Prostate gland (tissue), 2 donors: Measurements from ENCODE around the gene OR1S1. TPM values are rescaled to one million over a fixed set of nuclear protein-coding genes. Genes with fewer than 3 reads are reported as not detected.

Experiments
- DNase-seq: peaks from one replicate; pipeline ENCODE4 v3.0.0-alpha.2; 2019; ENCODE audit warnings: low spot score
- H3K27ac ChIP-seq, 2 donors: fragments of 200-600 bp; sonication (generic); 2 replicates each; pipeline ENCODE4 v1.5.1; 2017 to 2019
- H3K27me3 ChIP-seq: fragments of 200-600 bp; sonication (generic); replicated peaks from 2 replicates; pipeline ENCODE4 v1.5.1; 2019; ENCODE audit not compliant: insufficient read depth
- H3K36me3 ChIP-seq, 2 donors: fragments of 200-600 bp; sonication (generic); 1 replicate in 1 of 2; 2 replicates in 1 of 2; pipeline versions ENCODE4 v1.5.1 to v1.8.1; 2017 to 2019
- H3K4me1 ChIP-seq: fragments of 200-600 bp; sonication (generic); replicated peaks from 2 replicates; pipeline ENCODE4 v1.5.1; 2019
- H3K4me3 ChIP-seq, 2 donors: fragments of 200-600 bp; sonication (generic); 2 replicates each; pipeline ENCODE4 v1.5.1; 2017 to 2019
- H3K9me3 ChIP-seq: fragments of 200-600 bp; sonication (generic); 2 replicates; pipeline ENCODE4 v1.5.1; 2017
- POLR2A ChIP-seq: fragments of 450-650 bp; IDR thresholded peaks from one replicate; pipeline ENCODE4 v1.6.1; 2016; ENCODE audit warnings: antibody characterized with exemption, mild to moderate bottlenecking
- POLR2AphosphoS5 ChIP-seq: sonication (generic); formaldehyde crosslinking; IDR thresholded peaks from one replicate; pipeline ENCODE4 v1.6.1; 2017; ENCODE audit warnings: antibody characterized with exemption
- WGBS: methylation state at CpG from one replicate; pipeline ENCODE4 v1.1.5; 2018; 5-methylcytosine and 5-hydroxymethylcytosine counted together
- intact Hi-C: fragments of 100-400 bp; cut with DNase I; formaldehyde crosslinking; loops from one replicate; pipeline ENCODE4 v1.14.2; 2022
- total RNA-seq, 2 donors: library from RNA; depleted of rRNA; stranded (reverse); fragments of >200 nt; gene quantifications; one replicate each; pipeline ENCODE4 v1.1.0, GENCODE V29; 2016
- TF ChIP-seq, protein P1 (sequence below), 4 experiments: fragments of 200-600 bp in 2 of 4; fragments of 450-650 bp in 2 of 4; sonication (generic) in 2 of 4; IDR thresholded peaks; 1 replicate in 3 of 4; 2 replicates in 1 of 4; pipeline ENCODE4 v1.5.1; 2016 to 2019; ENCODE audit warnings: antibody characterized with exemption in 4 of 4, mild to moderate bottlenecking in 2 of 4, moderate library complexity in 2 of 4

OR1S1 gene
- total RNA-seq, 2 donors from 2014 or later = not detected

DNA sequence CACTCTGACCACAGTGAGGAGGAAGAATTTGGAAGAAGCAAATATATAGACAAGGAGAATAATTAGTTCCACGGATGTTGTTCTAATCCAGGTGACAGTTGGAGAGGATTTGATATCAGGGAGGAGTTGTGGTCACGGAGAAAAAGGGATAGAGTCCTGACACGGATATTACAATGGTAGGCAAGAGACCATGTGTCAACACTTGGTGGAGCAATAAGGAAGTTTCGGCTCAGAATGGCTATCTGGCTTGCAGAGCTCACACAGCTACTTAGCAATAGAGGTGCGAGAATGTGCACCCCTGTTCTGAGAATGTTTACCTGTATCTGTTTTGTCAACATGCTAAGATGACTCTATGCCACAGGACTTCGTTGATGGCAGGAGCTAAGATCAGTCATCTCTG, 34.1 kb upstream of the OR1S1 start:
- Histone ChIP-seq H3K27ac (no peak overlapping the region), H3K4me3 (no peak overlapping the region), H3K36me3 (no peaks in the 10 kb centered on the region), H3K4me1 (no peaks in the 10 kb centered on the region), H3K27me3 (no peaks in the 10 kb centered on the region), H3K9me3 (no peaks in the 10 kb centered on the region)
- WGBS = 87% methylated on average over 6 of the region's 6 CpGs
- DNase-seq = no peak
- TF ChIP-seq POLR2AphosphoS5 = no peak
- TF ChIP-seq, protein P1, sequence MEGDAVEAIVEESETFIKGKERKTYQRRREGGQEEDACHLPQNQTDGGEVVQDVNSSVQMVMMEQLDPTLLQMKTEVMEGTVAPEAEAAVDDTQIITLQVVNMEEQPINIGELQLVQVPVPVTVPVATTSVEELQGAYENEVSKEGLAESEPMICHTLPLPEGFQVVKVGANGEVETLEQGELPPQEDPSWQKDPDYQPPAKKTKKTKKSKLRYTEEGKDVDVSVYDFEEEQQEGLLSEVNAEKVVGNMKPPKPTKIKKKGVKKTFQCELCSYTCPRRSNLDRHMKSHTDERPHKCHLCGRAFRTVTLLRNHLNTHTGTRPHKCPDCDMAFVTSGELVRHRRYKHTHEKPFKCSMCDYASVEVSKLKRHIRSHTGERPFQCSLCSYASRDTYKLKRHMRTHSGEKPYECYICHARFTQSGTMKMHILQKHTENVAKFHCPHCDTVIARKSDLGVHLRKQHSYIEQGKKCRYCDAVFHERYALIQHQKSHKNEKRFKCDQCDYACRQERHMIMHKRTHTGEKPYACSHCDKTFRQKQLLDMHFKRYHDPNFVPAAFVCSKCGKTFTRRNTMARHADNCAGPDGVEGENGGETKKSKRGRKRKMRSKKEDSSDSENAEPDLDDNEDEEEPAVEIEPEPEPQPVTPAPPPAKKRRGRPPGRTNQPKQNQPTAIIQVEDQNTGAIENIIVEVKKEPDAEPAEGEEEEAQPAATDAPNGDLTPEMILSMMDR (IDR thresholded peaks at IDR 0.05) = no peak
- TF ChIP-seq POLR2A = no peak
- intact Hi-C loops = no loop called here

GRCh38 chr11:58179648-58180047, 32.9 kb upstream of the OR1S1 start:
- Histone ChIP-seq H3K27me3 (no peaks in the 10 kb centered on the region), H3K27ac (no peak overlapping the region), H3K9me3 (no peaks in the 10 kb centered on the region), H3K4me3 (no peak overlapping the region), H3K4me1 (no peaks in the 10 kb centered on the region), H3K36me3 (no peaks in the 10 kb centered on the region)
- 81% methylated on average over 7 of the region's 7 CpGs for WGBS
- DNase-seq = no peak
- intact Hi-C loops = no loop called here
- TF ChIP-seq POLR2AphosphoS5 (no peak), POLR2A (no peak)
- TF ChIP-seq, protein P1 (IDR thresholded peaks at IDR 0.05) = no peak

GRCh38 chr11:58186938-58187337, 25.6 kb upstream of the OR1S1 start:
- H3K27me3 ChIP-seq = no peaks in the 10 kb centered on the region
- H3K4me1 ChIP-seq = no peaks in the 10 kb centered on the region
- H3K36me3 ChIP-seq = no peaks in the 10 kb centered on the region
- intact Hi-C loops = no loop called here
- WGBS = 91% methylated on average over 4 of the region's 4 CpGs
- TF ChIP-seq, protein P1 (IDR thresholded peaks at IDR 0.05) = no peak
- TF ChIP-seq POLR2AphosphoS5 = no peak
- no peak for TF ChIP-seq POLR2A
- no peak overlapping the region for H3K4me3 ChIP-seq
- no peak for DNase-seq
- H3K27ac ChIP-seq = no peak overlapping the region
- no peaks in the 10 kb centered on the region for H3K9me3 ChIP-seq

GRCh38 chr11:58188770-58189169, 23.8 kb upstream of the OR1S1 start, which contains the start of gene OR9Q2:
Gene OR9Q2, plus strand, starts transcription at chr11:58189070. Its CDS starts 1,421 bp downstream, at chr11:58190491.
- Histone ChIP-seq H3K4me1 (no peaks in the 10 kb centered on the region), H3K4me3 (no peak within 1 kb of the TSS), H3K27ac (no peak within 1 kb of the TSS), H3K27me3 (no peaks in the 10 kb centered on the region), H3K9me3 (no peaks in the 10 kb centered on the region), H3K36me3 (no peaks in the 10 kb centered on the region)
- intact Hi-C loops = no loop called here
- TF ChIP-seq, protein P1 (IDR thresholded peaks at IDR 0.05) = no peak
- TF ChIP-seq POLR2A (no peak), POLR2AphosphoS5 (no peak)
- 94% methylated on average over 2 of the region's 2 CpGs for WGBS
- no peak for DNase-seq

DNA sequence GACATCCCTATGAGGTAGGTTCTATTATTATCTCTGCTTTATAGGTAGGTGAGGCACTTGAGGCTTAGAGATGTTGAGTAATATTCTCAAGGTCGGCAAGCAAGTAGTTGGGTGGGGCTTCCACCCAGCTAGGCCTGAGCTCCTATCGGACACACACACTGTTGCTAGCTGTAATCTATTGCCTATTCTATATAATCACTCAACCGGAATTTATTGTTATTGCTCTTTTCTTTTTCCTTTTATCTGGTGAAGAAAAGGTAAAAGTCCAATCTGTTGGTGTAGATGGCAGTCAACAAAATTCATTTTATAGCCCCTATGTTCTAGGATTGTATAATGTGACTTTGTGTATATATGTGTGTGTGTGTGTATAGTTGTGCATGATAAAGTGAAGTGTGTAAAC, 20.3 kb upstream of the OR1S1 start:
- no peak for DNase-seq
- TF ChIP-seq POLR2A (no peak), POLR2AphosphoS5 (no peak)
- TF ChIP-seq, protein P1 (IDR thresholded peaks at IDR 0.05) = no peak
- Histone ChIP-seq H3K4me1 (no peaks in the 10 kb centered on the region), H3K27ac (no peak overlapping the region), H3K9me3 (no peaks in the 10 kb centered on the region), H3K4me3 (no peak overlapping the region), H3K36me3 (no peaks in the 10 kb centered on the region), H3K27me3 (no peaks in the 10 kb centered on the region)
- WGBS = 33% methylated on average over 3 of the region's 3 CpGs
- intact Hi-C loops = no loop called here
